ENCODE data around the gene REV1.

- TF ChIP-seq EZH2phosphoT487 (IDR thresholded peaks at IDR 0.05; ENCODE audit: insufficient read depth, low read depth) (no peak), EZH2 (IDR thresholded peaks at IDR 0.05; ENCODE audit: insufficient read depth, poor library complexity, severe bottlenecking) (no peak)
Measured at GRCh38 chr2:99468155-99468554, 21.7 kb downstream of the REV1 start.

Measured in GM23248 (cell line).